CD14-positive monocyte (primary cell): Measurements from ENCODE around the gene PAAF1. TPM values are rescaled to one million over a fixed set of nuclear protein-coding genes. Genes with fewer than 3 reads are reported as not detected.

Source experiments
- DNase-seq, 3 donors: peaks; one replicate each; pipeline ENCODE4 v3.0.0-alpha.2; 2011 to 2022
- H2AFZ ChIP-seq: 2 replicates; pipeline ENCODE4 v1.6.0; 2012; ENCODE audit warnings: mild to moderate bottlenecking, low read depth, low read length, inconsistent platforms; ENCODE audit not compliant: insufficient read depth, poor library complexity, severe bottlenecking
- H3K27ac ChIP-seq, 2 donors: 1 replicate in 1 of 2; 2 replicates in 1 of 2; pipeline ENCODE4 v1.5.1; 2012 to 2013; ENCODE audit warnings: low read length in 2 of 2, control low read depth in 1 of 2, inconsistent platforms in 1 of 2, low read depth in 1 of 2, mild to moderate bottlenecking in 1 of 2
- H3K27me3 ChIP-seq, 2 donors: one replicate each; pipeline versions ENCODE4 v1.6.0 to v1.6.1; 2011 to 2013; ENCODE audit warnings: low read length in 2 of 2; ENCODE audit not compliant: control insufficient read depth in 2 of 2, insufficient read depth in 2 of 2
- H3K36me3 ChIP-seq, 2 donors: replicated peaks in 1 of 2; 1 replicate in 1 of 2; 2 replicates in 1 of 2; pipeline versions ENCODE4 v1.5.1 to v1.6.1; 2012 to 2013; ENCODE audit warnings: low read length in 2 of 2, control low read depth in 1 of 2, inconsistent platforms in 1 of 2, mild to moderate bottlenecking in 1 of 2; ENCODE audit not compliant: insufficient read depth in 2 of 2, control insufficient read depth in 1 of 2
- H3K4me1 ChIP-seq, 2 donors: 1 replicate in 1 of 2; 2 replicates in 1 of 2; pipeline versions ENCODE4 v1.5.1 to v1.6.1; 2012 to 2013; ENCODE audit warnings: low read length in 2 of 2, control low read depth in 1 of 2, inconsistent platforms in 1 of 2, mild to moderate bottlenecking in 1 of 2, moderate library complexity in 1 of 2; ENCODE audit not compliant: insufficient read depth in 2 of 2, control insufficient read depth in 1 of 2
- H3K4me2 ChIP-seq: replicated peaks from 2 replicates; pipeline ENCODE3; 2012; ENCODE audit warnings: low read length, moderate library complexity, mild to moderate bottlenecking; ENCODE audit not compliant: poor library complexity, severe bottlenecking; ENCODE audit errors: extremely low read depth
- H3K4me3 ChIP-seq, 3 experiments: fragments of 200-600 bp in 1 of 3; sonication (generic) in 1 of 3; replicated peaks in 1 of 3; 1 replicate in 2 of 3; 2 replicates in 1 of 3; pipeline ENCODE4 v1.5.1; 2011 to 2013; ENCODE audit warnings: low read length in 3 of 3, mild to moderate bottlenecking in 3 of 3, control low read depth in 2 of 3, low read depth in 2 of 3, inconsistent platforms in 1 of 3, moderate library complexity in 1 of 3
- H3K79me2 ChIP-seq: 2 replicates; pipeline ENCODE4 v1.6.0; 2012; ENCODE audit warnings: mild to moderate bottlenecking, control low read depth, inconsistent platforms, low read length, moderate library complexity; ENCODE audit not compliant: insufficient read depth
- H3K9ac ChIP-seq: 2 replicates; pipeline ENCODE4 v1.6.0; 2017; ENCODE audit warnings: low read length, mild to moderate bottlenecking; ENCODE audit not compliant: insufficient read depth, poor library complexity, severe bottlenecking
- H3K9me3 ChIP-seq, 2 donors: replicated peaks in 1 of 2; 1 replicate in 1 of 2; 2 replicates in 1 of 2; pipeline versions ENCODE4 v1.5.1 to v1.6.1; 2012 to 2013; ENCODE audit warnings: low read length in 2 of 2, control low read depth in 1 of 2; ENCODE audit not compliant: control insufficient read depth in 1 of 2, insufficient read depth in 1 of 2
- H4K20me1 ChIP-seq: 2 replicates; pipeline ENCODE4 v1.6.0; 2012; ENCODE audit warnings: mild to moderate bottlenecking, low read length, control low read depth, moderate library complexity; ENCODE audit not compliant: insufficient read depth
- H3K27ac Mint-ChIP-seq, 7 donors: one replicate each; pipeline ENCODE4 v1.8.0; 2020; ENCODE audit warnings: mild to moderate bottlenecking in 7 of 7, mixed read lengths in 7 of 7, moderate library complexity in 6 of 7, inconsistent platforms in 2 of 7
- H3K27me3 Mint-ChIP-seq, 3 donors: one replicate each; pipeline ENCODE4 v1.8.0; 2021 to 2022; ENCODE audit warnings: low read depth in 3 of 3, mild to moderate bottlenecking in 3 of 3, mixed read lengths in 3 of 3, moderate library complexity in 3 of 3, inconsistent platforms in 1 of 3
- H3K36me3 Mint-ChIP-seq, 2 donors: one replicate each; pipeline ENCODE4 v1.8.0; 2020; ENCODE audit warnings: mixed read lengths in 2 of 2, inconsistent platforms in 1 of 2, mild to moderate bottlenecking in 1 of 2
- H3K4me1 Mint-ChIP-seq: one replicate; pipeline ENCODE4 v1.8.0; 2020; ENCODE audit warnings: mild to moderate bottlenecking, mixed read lengths
- H3K4me3 Mint-ChIP-seq, 2 donors: one replicate each; pipeline ENCODE4 v1.8.0; 2020; ENCODE audit warnings: mild to moderate bottlenecking in 2 of 2, mixed read lengths in 2 of 2, moderate library complexity in 1 of 2
- H3K9me3 Mint-ChIP-seq, 7 donors: one replicate each; pipeline ENCODE4 v1.8.0; 2020 to 2022; ENCODE audit warnings: mixed read lengths in 7 of 7, mild to moderate bottlenecking in 6 of 7, moderate library complexity in 6 of 7, inconsistent platforms in 2 of 7
- CTCF ChIP-seq: fragments of 200-600 bp; IDR thresholded peaks from one replicate; pipeline ENCODE4 v1.8.0; 2022; ENCODE audit warnings: antibody characterized with exemption, mild to moderate bottlenecking
- WGBS: methylation state at CpG from one replicate; pipeline ENCODE4 v1.1.5; 2013; ENCODE audit warnings: missing lambda C conversion rate; ENCODE audit not compliant: insufficient coverage; 5-methylcytosine and 5-hydroxymethylcytosine counted together
- intact Hi-C, 2 donors: fragments of 100-400 bp; cut with micrococcal nuclease; formaldehyde crosslinking; loops; one replicate each; pipeline versions ENCODE4 v1.15.0 to v1.15.1; 2023
- polyA plus RNA-seq, 3 donors: library from polyadenylated mRNA; depleted of rRNA in 1 of 3; unstranded in 2 of 3; stranded (reverse) in 1 of 3; fragments of 300-500 nt in 2 of 3; fragments of >200 nt in 1 of 3; fragmentation: Illumina TruSeq in 2 of 3; gene quantifications; 1 replicate in 2 of 3; 2 replicates in 1 of 3; pipeline ENCODE4 v1.2.3, GENCODE V29; 2012 to 2021

Gene PAAF1
- polyA plus RNA-seq, 3 donors = 12.0 to 13.7 (median 12.9) TPM

GRCh38 chr11:73951797-73952196 is 75.0 kb downstream of the PAAF1 start:
- no peaks in the 10 kb centered on the region for H3K4me1 Mint-ChIP-seq
- no peaks in the 10 kb centered on the region for H3K4me1 ChIP-seq
- H3K4me2 ChIP-seq = no peak overlapping the region
- H3K4me3 ChIP-seq = no peak overlapping the region
- H3K4me3 Mint-ChIP-seq = no peak overlapping the region
- H4K20me1 ChIP-seq = no peaks in the 10 kb centered on the region
- no peak overlapping the region for H3K27ac Mint-ChIP-seq
- peaks cover 0 to 1% of the 10 kb centered on the region in 2 donors for H3K27me3 ChIP-seq
- DNase-seq = no peak
- peaks cover 7 to 9% (median 8%) of the 10 kb centered on the region in 3 donors for H3K27me3 Mint-ChIP-seq
- no peak overlapping the region for H2AFZ ChIP-seq
- H3K9ac ChIP-seq = no peak overlapping the region
- no peak for TF ChIP-seq CTCF
- no peaks in the 10 kb centered on the region for H3K36me3 ChIP-seq
- H3K36me3 Mint-ChIP-seq = no peaks in the 10 kb centered on the region
- H3K27ac ChIP-seq = no peak overlapping the region
- H3K79me2 ChIP-seq = no peaks in the 10 kb centered on the region
- no CpG with 5 or more reads among the region's 7 CpGs for WGBS
- H3K9me3 Mint-ChIP-seq = peaks cover 0 to 8% (median 2%) of the 10 kb centered on the region in 7 donors
- intact Hi-C loops = no loop called here
- peaks cover 0 to 1% of the 10 kb centered on the region in 2 donors for H3K9me3 ChIP-seq

- Histone ChIP-seq H3K27ac (no peak overlapping the region), H3K4me3 (no peak overlapping the region), H3K27me3 (peaks cover 0 to 11% of the 10 kb centered on the region in 2 donors), H3K4me1 (no peaks in the 10 kb centered on the region), H3K79me2 (no peaks in the 10 kb centered on the region), H4K20me1 (no peaks in the 10 kb centered on the region), H3K9me3 (no peaks in the 10 kb centered on the region), H2AFZ (no peak overlapping the region), H3K4me2 (no peak overlapping the region), H3K36me3 (no peaks in the 10 kb centered on the region), H3K9ac (no peak overlapping the region)
- Mint-ChIP-seq H3K4me3 (peak overlapping the region in 1 of 2 donors; percentile 56), H3K27me3 (peaks cover 14 to 25% (median 24%) of the 10 kb centered on the region in 3 donors), H3K27ac (no peak overlapping the region), H3K36me3 (no peaks in the 10 kb centered on the region), H3K4me1 (peaks cover 6% of the 10 kb centered on the region), H3K9me3 (peaks cover 0 to 2% (median 0%) of the 10 kb centered on the region in 7 donors)
- intact Hi-C loops = no loop called here
- DNase-seq = no peak
- WGBS = 43% methylated on average over 12 of the region's 29 CpGs
- no peak for TF ChIP-seq CTCF
Observed at GRCh38 chr11:73956876-73957653, 80.3 kb downstream of the PAAF1 start.
